ENCODE results near the gene WFS1.

WFS1 gene

DNA sequence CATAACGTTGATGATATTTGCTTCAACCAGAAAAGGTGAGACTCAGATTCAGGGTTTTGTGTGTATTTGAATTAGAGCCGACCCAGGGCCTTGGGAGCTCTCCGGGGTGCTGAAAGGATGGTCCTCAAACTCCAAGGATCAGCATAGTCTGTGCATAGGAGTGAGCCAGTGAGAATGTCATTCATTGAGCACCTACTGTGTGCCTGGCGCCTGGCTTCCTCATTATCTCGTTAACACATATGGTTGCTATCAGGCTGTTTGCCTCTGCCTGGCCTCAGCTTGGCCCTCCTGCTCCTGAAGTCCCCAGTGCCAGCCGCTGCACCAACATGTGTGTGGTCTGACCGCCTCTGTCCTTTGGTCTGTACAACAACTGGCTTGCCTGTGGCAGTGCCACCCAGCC lies 44.2 kb upstream of the WFS1 start:
- DNase-seq (ENCODE audit: extremely low read depth, low read depth), result no peak

DNA sequence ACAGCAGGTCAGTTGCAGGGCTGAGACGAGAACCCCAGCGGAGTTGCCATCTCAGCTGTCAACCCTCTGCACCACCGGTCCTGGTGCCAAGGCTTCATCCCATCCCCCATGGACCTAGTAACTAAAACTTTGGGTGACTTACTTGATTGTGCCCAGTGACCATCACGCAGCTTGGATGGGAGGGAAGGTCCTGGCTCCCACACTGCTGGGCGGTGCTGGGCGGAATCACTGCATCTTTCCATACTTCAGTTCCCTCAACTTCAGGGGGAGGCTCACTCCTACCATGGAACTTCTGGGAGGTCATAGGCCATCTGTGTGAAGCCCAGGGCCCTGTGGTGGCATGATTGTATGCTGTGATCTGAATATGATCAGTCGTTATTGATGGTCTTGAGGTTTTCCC lies 43.1 kb upstream of the WFS1 start:
- no peak for DNase-seq (ENCODE audit: extremely low read depth, low read depth)
- no peak overlapping the region for H3K4me3 ChIP-seq (replicated peaks; ENCODE audit: low read depth, low read length)
- TF ChIP-seq, protein P1, sequence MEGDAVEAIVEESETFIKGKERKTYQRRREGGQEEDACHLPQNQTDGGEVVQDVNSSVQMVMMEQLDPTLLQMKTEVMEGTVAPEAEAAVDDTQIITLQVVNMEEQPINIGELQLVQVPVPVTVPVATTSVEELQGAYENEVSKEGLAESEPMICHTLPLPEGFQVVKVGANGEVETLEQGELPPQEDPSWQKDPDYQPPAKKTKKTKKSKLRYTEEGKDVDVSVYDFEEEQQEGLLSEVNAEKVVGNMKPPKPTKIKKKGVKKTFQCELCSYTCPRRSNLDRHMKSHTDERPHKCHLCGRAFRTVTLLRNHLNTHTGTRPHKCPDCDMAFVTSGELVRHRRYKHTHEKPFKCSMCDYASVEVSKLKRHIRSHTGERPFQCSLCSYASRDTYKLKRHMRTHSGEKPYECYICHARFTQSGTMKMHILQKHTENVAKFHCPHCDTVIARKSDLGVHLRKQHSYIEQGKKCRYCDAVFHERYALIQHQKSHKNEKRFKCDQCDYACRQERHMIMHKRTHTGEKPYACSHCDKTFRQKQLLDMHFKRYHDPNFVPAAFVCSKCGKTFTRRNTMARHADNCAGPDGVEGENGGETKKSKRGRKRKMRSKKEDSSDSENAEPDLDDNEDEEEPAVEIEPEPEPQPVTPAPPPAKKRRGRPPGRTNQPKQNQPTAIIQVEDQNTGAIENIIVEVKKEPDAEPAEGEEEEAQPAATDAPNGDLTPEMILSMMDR (IDR thresholded peaks at IDR 0.05; ENCODE audit: low read depth, low read length, missing control alignments), result no peak

More for the DNA sequence above, 44.2 kb upstream of the WFS1 start:
- H3K4me3 ChIP-seq (replicated peaks; ENCODE audit: low read depth, low read length), result no peak overlapping the region
- TF ChIP-seq, protein P1 (IDR thresholded peaks at IDR 0.05; ENCODE audit: low read depth, low read length, missing control alignments), result no peak

DNA sequence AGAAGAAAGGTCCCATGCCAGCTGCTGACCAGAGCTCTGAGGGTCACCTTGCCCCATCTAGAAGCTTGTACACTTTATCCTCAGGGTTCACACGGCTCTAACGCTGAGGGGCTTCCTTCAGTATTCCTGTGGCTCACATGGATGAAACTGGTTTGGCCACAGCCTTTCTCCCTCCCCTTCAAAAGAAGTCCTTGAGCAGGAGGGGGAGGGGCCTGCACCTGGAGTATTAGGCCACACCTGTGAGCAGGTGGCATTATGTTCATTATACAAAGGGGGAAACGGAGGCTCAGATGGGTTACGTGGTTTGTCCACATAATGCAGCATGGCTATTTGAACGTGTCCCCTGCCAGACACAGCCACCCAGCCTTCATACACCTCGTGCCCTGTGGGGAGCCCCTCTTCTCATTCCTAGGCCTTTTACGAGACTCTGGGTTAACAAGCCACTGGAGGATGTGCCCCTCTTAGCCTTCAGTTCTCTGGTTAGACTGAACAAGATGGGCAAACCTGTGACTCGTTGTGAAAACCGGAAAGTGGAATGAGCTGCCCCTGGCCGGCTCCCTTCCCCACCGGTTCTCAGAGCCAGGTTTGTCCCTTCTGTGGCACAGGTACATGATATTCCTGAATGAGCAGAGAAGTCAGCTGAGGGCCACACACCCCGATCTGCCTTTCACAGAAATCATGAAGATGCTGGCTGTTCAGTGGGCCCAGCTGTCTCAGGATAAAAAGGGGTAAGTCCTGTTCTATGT lies 42.1 kb upstream of the WFS1 start:
- TF ChIP-seq, protein P1 (IDR thresholded peaks at IDR 0.05; ENCODE audit: low read depth, low read length, missing control alignments), result no peak
- DNase-seq (ENCODE audit: extremely low read depth, low read depth), result no peak
- no peak overlapping the region for H3K4me3 ChIP-seq (replicated peaks; ENCODE audit: low read depth, low read length)

DNA sequence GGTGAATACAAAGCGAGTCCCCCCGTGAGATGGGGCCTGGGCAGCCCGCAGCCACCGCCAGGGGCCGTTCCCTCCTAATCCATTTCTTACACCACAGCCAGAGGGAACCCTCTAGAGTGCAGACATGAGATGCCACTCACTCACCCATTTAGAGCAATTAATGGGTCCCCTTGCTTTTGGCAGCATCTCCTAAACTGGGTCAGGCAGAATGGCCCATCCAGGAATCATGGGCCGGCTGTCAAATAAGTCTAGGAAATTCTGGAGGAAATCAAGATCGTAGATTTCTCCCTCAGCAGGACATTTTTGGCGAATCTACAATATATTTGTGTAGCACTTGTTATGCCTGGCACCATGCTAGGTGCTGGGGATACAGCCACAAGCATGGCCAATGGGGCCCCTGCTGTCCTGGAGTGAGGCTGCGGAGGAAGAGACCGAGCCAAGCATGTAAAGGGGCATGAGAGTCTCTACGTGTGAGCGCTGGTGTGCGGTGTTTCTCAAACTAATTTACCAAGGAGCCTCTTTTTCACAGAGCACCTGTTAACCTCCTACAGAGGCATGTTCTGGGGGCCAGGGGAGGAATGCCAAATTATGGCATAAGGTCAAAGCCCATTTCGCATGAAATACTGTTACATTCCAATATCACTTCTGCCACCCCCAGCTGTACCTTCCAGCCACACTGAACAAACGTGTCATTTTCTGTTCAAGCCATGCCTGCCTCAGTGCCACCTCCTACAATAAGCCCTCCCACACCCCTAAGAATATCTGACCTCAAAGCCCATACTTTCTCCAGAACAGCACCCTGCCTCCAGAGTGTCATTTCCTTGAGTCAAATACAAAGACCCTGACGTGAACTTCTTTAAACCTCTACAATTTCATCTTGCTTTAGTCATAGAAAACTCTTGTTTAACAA lies 41.2 kb upstream of the WFS1 start:
- TF ChIP-seq, protein P1 (IDR thresholded peaks at IDR 0.05; ENCODE audit: low read depth, low read length, missing control alignments), result no peak
- H3K4me3 ChIP-seq (replicated peaks; ENCODE audit: low read depth, low read length), result no peak overlapping the region
- DNase-seq (ENCODE audit: extremely low read depth, low read depth), result no peak

DNA sequence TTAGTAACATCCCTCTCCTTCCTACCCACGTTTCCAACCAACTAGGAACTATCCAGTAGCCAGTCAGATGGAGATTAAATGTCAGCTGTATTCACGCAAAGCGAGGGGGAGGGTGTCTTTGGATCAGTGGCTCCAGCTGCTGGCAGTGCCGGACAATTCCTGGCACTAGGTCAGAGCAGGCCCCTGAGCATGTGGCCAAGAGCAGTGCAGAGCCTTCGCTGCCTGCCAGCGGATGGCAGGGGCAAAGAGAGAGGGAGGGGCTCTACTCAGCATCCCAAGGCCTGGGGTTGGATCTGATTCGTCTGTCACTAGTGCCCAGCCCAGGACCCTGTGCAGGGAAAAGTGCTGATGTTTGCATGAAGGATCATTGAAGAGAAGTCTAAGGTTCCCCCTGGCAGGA lies 40.6 kb upstream of the WFS1 start:
- DNase-seq (ENCODE audit: extremely low read depth, low read depth), result no peak
- no peak overlapping the region for H3K4me3 ChIP-seq (replicated peaks; ENCODE audit: low read depth, low read length)
- TF ChIP-seq, protein P1 (IDR thresholded peaks at IDR 0.05; ENCODE audit: low read depth, low read length, missing control alignments), result no peak

DNA sequence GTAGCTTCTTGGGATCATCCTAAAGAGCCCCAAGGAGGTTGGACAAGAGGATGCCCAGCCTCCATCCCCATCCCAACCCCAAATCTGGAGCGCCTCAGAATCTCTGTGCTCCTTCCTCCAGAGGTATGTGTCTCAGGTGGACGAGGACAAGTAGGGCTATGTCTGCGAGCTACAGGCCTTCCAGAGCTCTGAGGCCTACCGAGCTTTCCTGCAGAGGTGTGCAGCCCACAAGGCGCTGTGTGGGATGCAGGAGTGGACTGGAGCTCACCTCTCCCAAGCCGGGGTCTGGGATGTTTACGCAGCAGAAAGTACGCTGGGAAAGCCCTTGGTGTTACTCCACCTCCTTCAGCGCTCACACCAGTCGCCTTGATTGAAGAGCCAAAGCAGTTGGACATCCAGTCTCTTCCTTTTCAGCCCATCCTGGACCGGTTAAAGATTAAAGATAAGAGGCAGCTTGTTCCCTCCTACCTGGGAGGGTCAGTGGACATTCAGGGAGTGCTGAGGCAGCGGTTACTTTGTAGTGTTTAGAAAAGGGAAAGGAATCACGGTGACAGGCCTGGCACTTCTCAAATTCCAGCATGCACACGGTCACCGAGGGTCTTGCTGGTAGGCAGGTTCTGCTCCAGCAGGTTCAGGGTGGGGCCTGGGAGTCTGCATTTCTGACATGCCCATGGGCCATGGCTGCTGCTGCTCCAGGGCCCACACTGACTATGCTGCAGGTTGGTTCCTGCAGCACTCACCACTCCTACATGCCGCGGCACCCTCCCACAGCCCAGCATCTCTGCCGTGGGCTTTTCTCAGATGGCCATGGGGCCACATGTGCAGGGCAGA lies 39.8 kb upstream of the WFS1 start:
- TF ChIP-seq, protein P1 (IDR thresholded peaks at IDR 0.05; ENCODE audit: low read depth, low read length, missing control alignments), result no peak
- no peak overlapping the region for H3K4me3 ChIP-seq (replicated peaks; ENCODE audit: low read depth, low read length)
- DNase-seq (ENCODE audit: extremely low read depth, low read depth), result no peak

Data from HFF-Myc (cell line).